Astrocyte of the spinal cord (primary cell): ENCODE measurements around the gene MAP7.

Source experiments
- DNase-seq: peaks from one replicate; pipeline ENCODE4 v3.0.0; 2011; ENCODE audit warnings: low read depth, low spot score
- H3K4me3 ChIP-seq: 2 replicates; pipeline ENCODE4 v1.5.1; 2011; ENCODE audit warnings: low read depth, mild to moderate bottlenecking, low read length, moderate library complexity
- CTCF ChIP-seq: IDR thresholded peaks from 2 replicates; pipeline ENCODE4 v1.5.1; 2012; ENCODE audit warnings: low read depth, mild to moderate bottlenecking, low read length, inconsistent platforms
- in situ Hi-C: cut with HindIII; loops from 2 replicates; pipeline ENCODE4 v1.10.0; 2017; ENCODE audit warnings: low sequenced_read_pairs

MAP7 gene

GRCh38 chr6:136534268-136534667, 16.0 kb downstream of the MAP7 start:
- DNase-seq: no peak
- H3K4me3 ChIP-seq: no peak overlapping the region
- no peak for TF ChIP-seq CTCF
- in situ Hi-C loops: no loop called here

- H3K4me3 ChIP-seq: no peak overlapping the region
Observed at GRCh38 chr6:136533487-136533886, 16.7 kb downstream of the MAP7 start.

GRCh38 chr6:136532030-136532429, 18.2 kb downstream of the MAP7 start:
- H3K4me3 ChIP-seq: no peak overlapping the region
- no peak for TF ChIP-seq CTCF
- in situ Hi-C loops: no loop called here
- no peak for DNase-seq

More at GRCh38 chr6:136533487-136533886, 16.7 kb downstream of the MAP7 start:
- in situ Hi-C loops: no loop called here
- TF ChIP-seq CTCF: no peak
- DNase-seq: no peak

- no peak overlapping the region for H3K4me3 ChIP-seq
- TF ChIP-seq CTCF: no peak
- in situ Hi-C loops: no loop called here
Observed at GRCh38 chr6:136529710-136530109, 20.5 kb downstream of the MAP7 start.

GRCh38 chr6:136528477-136528876, 21.7 kb downstream of the MAP7 start:
- in situ Hi-C loops: no loop called here
- TF ChIP-seq CTCF: no peak
- H3K4me3 ChIP-seq: no peak overlapping the region
- no peak for DNase-seq

More at GRCh38 chr6:136529710-136530109, 20.5 kb downstream of the MAP7 start:
- no peak for DNase-seq

- H3K4me3 ChIP-seq: no peak overlapping the region
- in situ Hi-C loops: no loop called here
- no peak for DNase-seq
- no peak for TF ChIP-seq CTCF
Observed at GRCh38 chr6:136527831-136528230, 22.4 kb downstream of the MAP7 start.

- no peak for TF ChIP-seq CTCF
- no peak for DNase-seq
- in situ Hi-C loops: no loop called here
- no peak overlapping the region for H3K4me3 ChIP-seq
Observed at GRCh38 chr6:136526937-136527336, 23.3 kb downstream of the MAP7 start.
